GM18951 (cell line): ENCODE measurements around the gene SH3TC2.

Experiments
- POLR2A ChIP-seq: IDR thresholded peaks from 4 replicates; pipeline ENCODE4 v1.6.1; 2011; ENCODE audit warnings: mild to moderate bottlenecking; ENCODE audit not compliant: insufficient read length, insufficient read depth; ENCODE audit errors: extremely low read depth
- in situ Hi-C: fragments of 300-500 bp; cut with MboI; formaldehyde crosslinking; loops from one replicate; pipeline ENCODE4 v1.12.0; 2022; ENCODE audit warnings: low sequenced_read_pairs, mixed read lengths, inconsistent platforms; ENCODE audit not compliant: unreplicated experiment

The SH3TC2 gene

GRCh38 chr5:148963664-148964063 lies 99.2 kb downstream of the SH3TC2 start:
- in situ Hi-C loops: no loop called here
- TF ChIP-seq POLR2A: no peak

- in situ Hi-C loops: no loop called here
- TF ChIP-seq POLR2A: no peak
Measured at GRCh38 chr5:148962761-148963324, 100.0 kb downstream of the SH3TC2 start.

GRCh38 chr5:148962200-148962550 lies 100.7 kb downstream of the SH3TC2 start:
- TF ChIP-seq POLR2A: no peak
- in situ Hi-C loops: no loop called here

- in situ Hi-C loops: no loop called here
- no peak for TF ChIP-seq POLR2A
Measured at GRCh38 chr5:148961261-148962199, 101.3 kb downstream of the SH3TC2 start.

GRCh38 chr5:148960070-148960769 lies 102.6 kb downstream of the SH3TC2 start:
- no peak for TF ChIP-seq POLR2A
- in situ Hi-C loops: no loop called here

- in situ Hi-C loops: no loop called here
- no peak for TF ChIP-seq POLR2A
Measured at GRCh38 chr5:148957591-148958202, 105.2 kb downstream of the SH3TC2 start.

- in situ Hi-C loops: no loop called here
- no peak for TF ChIP-seq POLR2A
Measured at GRCh38 chr5:148956477-148957385, 106.1 kb downstream of the SH3TC2 start.
